GM12892 (cell line): Measurements from ENCODE around the gene IRF1.

Experiments used
- POLR2A ChIP-seq: IDR thresholded peaks from 2 replicates; pipeline ENCODE4 v1.6.1; 2011; ENCODE audit warnings: low read depth, low read length, control low read depth
- POLR2AphosphoS5 ChIP-seq: IDR thresholded peaks from 2 replicates; pipeline ENCODE4 v1.6.1; 2011; ENCODE audit warnings: low read depth, low read length, control low read depth

DNA sequence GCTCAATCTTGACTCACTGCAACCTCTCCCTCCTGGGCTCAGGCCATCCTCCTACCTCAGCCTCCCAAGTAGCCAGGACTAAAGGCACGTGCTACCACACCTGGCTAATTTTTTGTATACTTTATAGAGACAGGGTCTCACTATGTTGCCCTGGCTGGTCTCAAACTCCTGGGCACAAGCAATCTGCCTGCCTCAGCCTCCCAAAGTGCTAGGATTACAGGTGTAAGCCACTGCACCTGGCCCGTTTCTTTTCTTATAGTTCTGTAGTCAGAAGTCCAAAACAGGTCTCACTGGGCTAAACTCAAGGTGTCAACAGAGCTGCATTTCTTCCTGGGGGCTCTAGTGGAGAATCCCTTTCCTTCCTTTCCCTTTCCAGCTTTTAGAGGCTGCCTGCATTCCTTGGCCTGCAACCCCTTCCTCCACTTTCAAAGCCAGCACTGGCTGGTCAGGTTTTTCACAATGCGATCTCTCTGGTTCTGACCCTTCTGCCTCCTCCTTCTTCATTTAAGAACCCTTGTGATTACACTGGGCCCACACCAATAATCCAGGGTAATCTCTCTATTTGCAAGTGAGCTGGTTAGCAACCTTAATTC lies 16.3 kb downstream of the IRF1 start:
- TF ChIP-seq POLR2A (no peak), POLR2AphosphoS5 (no peak)
